H1 (cell line): Measurements from ENCODE around the gene PPP1R17. TPM values are rescaled to one million over a fixed set of nuclear protein-coding genes. Genes with fewer than 3 reads are reported as not detected.

Experiments
- CEBPB ChIP-seq: IDR thresholded peaks from 2 replicates; pipeline ENCODE4 v1.6.1; 2012; ENCODE audit warnings: low read depth, low read length
- E2F6 ChIP-seq: IDR thresholded peaks from 2 replicates; pipeline ENCODE4 v1.6.1; 2012; ENCODE audit warnings: inconsistent platforms
- HDAC2 ChIP-seq, 2 experiments: fragments of 300-600 bp in 1 of 2; sonication (generic) in 1 of 2; IDR thresholded peaks; 2 replicates each; pipeline ENCODE4 v1.6.1; 2011 to 2012; ENCODE audit warnings: low read depth in 2 of 2, low read length in 2 of 2, mild to moderate bottlenecking in 2 of 2, moderate library complexity in 2 of 2, borderline replicate concordance in 1 of 2, inconsistent platforms in 1 of 2
- JUND ChIP-seq: IDR thresholded peaks from 2 replicates; pipeline ENCODE4 v1.6.1; 2011; ENCODE audit warnings: mild to moderate bottlenecking, improper control_type of control experiment, low read length
- POLR2A ChIP-seq, 2 experiments: IDR thresholded peaks; 1 replicate in 1 of 2; 2 replicates in 1 of 2; pipeline ENCODE4 v1.6.1; 2011; ENCODE audit warnings: low read depth in 2 of 2, low read length in 2 of 2, mild to moderate bottlenecking in 2 of 2; ENCODE audit errors: control extremely low read depth in 1 of 2
- SP4 ChIP-seq: IDR thresholded peaks from 2 replicates; pipeline ENCODE4 v1.6.1; 2012; ENCODE audit warnings: low read length, inconsistent platforms
- polyA plus RNA-seq, 7 experiments: library from polyadenylated mRNA; depleted of rRNA in 3 of 7; stranded (reverse) in 5 of 7; unstranded in 2 of 7; fragments of >200 nt in 5 of 7; fragments of 200-250 nt in 2 of 7; gene quantifications; 1 replicate in 5 of 7; 2 replicates in 1 of 7; 4 replicates in 1 of 7; pipeline versions ENCODE4 v1.2.1 to v1.2.3, GENCODE V29; 2011 to 2013; ENCODE audit warnings: missing spikeins in 2 of 7, mixed read lengths in 2 of 7
- total RNA-seq: library from RNA; stranded (reverse); fragmentation: NEBNext Ultra II Directional; extraction: Animal tissue kit (Norgen Biotek cat#: 25700); gene quantifications from 2 replicates; pipeline ENCODE4 v1.2.1, GENCODE V29; 2021

PPP1R17 gene
- total and polyA plus RNA-seq, 2 of the 8 experiments (the other 6 are each of a cell fraction or from before 2014, with no cell fraction given), result 1.5 to 2.5 TPM

- TF ChIP-seq E2F6 (no peak), HDAC2 (IDR thresholded peaks at IDR 0.05; ENCODE audit: borderline replicate concordance in 1 of 2, low read depth in 2 of 2, low read length in 2 of 2) (no peak), SP4 (no peak), JUND (no peak), CEBPB (no peak), POLR2A (IDR thresholded peaks at IDR 0.05; ENCODE audit: control extremely low read depth in 1 of 2, low read depth in 2 of 2, low read length in 2 of 2) (no peak)
Observed at GRCh38 chr7:31665546-31665945, 21.5 kb upstream of the PPP1R17 start (continued).
